Mammary epithelial cell (primary cell): Measurements from ENCODE around the gene NME7.

ENCODE experiments used
- CTCF ChIP-seq, 2 donors: IDR thresholded peaks in 1 of 2; conservative IDR thresholded peaks in 1 of 2; 2 replicates each; pipeline ENCODE4 v1.5.1; 2011 to 2012; ENCODE audit warnings: inconsistent platforms in 2 of 2, low read length in 2 of 2, mild to moderate bottlenecking in 2 of 2, control low read depth in 1 of 2, low read depth in 1 of 2; ENCODE audit not compliant: insufficient read depth in 1 of 2; ENCODE audit errors: extremely low read depth in 1 of 2
- EZH2 ChIP-seq: IDR thresholded peaks from 2 replicates; pipeline ENCODE4 v1.6.1; 2012; ENCODE audit warnings: low read length, inconsistent platforms, borderline replicate concordance

DNA sequence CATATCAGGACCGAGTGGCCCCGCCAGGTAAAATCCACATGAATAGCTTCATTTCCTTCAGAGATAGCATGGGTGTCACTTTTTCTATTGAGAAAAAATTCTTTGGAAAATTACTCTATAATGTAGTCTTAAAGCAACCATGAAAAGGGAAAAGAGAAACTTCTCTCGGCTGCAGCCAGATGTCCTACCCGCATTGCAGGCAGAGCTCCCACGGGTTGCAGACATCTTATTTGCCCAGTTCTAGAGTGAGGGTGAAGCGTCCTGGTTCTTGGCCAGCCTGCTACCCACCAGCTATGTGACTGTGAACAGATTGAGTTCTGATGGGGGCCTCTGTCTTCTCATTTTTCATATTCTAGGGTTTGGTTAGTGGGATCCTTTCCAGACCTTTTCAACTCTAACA, 256.1 kb downstream of the NME7 start:
- TF ChIP-seq CTCF (conservative IDR thresholded peaks at IDR 0.05 in 1 of 2, IDR thresholded peaks at IDR 0.05 in 1 of 2; ENCODE audit: extremely low read depth in 1 of 2, insufficient read depth in 1 of 2, low read depth in 1 of 2, low read length in 2 of 2) (no peak), EZH2 (no peak)
